Hepatocyte (in vitro differentiated cells): Measurements from ENCODE around the gene ADGRV1.

Experiments used
- CTCF ChIP-seq: fragments of 200-600 bp; sonication (generic); IDR thresholded peaks from 2 replicates; pipeline ENCODE4 v1.5.1; 2016; ENCODE audit warnings: antibody characterized with exemption, mild to moderate bottlenecking; ENCODE audit not compliant: poor library complexity
- EZH2 ChIP-seq: fragments of 200-600 bp; sonication (generic); IDR thresholded peaks from 2 replicates; pipeline ENCODE4 v1.6.1; 2016; ENCODE audit warnings: antibody characterized with exemption, mild to moderate bottlenecking, borderline replicate concordance
- EZH2phosphoT487 ChIP-seq: fragments of 200-600 bp; sonication (generic); IDR thresholded peaks from one replicate; pipeline ENCODE4 v1.6.1; 2018; ENCODE audit warnings: antibody characterized with exemption, mild to moderate bottlenecking, low read depth, moderate library complexity; ENCODE audit not compliant: unreplicated experiment, severe bottlenecking

- TF ChIP-seq EZH2 = no peak
- no peak for TF ChIP-seq CTCF
- no peak for TF ChIP-seq EZH2phosphoT487
Observed at GRCh38 chr5:90962481-90962880, 403.9 kb downstream of the ADGRV1 start.
